DMS79 treated with DMSO at 0.1 percent for 48 hours (cell line): ENCODE measurements around the gene SBK2.

Source experiments
- DNase-seq: peaks from one replicate; lab custom pipeline; 2025; lab: John Stamatoyannopoulos, UW

SBK2 gene

DNA sequence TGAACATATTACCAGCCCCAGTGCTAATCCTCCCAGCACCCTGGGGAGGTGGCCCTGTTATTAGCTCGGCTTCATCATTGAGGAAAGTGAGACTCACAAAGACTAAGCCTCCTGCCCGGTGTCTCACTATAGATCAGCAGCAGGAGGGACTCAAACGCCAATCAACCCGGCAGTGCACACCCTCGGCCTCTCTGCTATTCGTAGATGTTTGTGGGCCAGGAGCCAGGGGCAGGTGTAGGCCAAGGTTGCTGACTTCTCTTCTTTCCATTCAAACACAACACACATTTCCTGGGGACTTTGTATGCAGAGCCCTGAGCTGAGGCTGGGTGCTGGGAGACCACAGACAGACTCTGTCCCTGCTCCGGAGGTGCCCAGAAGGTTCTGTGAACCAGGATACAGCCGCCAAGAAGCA is 17.8 kb upstream of the SBK2 start:
- DNase-seq, result no peak

DNA sequence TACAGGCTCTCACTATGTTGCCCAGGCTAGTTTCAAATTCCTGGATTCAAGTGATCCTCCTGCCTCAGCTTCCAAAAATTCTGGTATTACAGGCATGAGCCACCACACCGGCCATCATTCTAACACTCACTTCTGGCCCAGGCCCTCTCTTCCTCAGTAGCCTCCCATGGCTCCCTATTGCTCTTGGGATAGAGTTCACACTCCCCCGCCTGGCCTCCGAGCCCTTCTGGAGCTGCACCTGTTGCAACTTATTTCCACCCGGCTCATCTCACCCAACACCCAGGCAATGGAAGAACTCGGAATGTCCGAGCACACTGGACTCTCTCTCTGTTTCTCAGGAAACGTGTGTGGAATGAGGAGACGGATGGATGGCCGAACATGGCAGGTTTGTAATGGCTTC is 17.4 kb upstream of the SBK2 start:
- no peak for DNase-seq

DNA sequence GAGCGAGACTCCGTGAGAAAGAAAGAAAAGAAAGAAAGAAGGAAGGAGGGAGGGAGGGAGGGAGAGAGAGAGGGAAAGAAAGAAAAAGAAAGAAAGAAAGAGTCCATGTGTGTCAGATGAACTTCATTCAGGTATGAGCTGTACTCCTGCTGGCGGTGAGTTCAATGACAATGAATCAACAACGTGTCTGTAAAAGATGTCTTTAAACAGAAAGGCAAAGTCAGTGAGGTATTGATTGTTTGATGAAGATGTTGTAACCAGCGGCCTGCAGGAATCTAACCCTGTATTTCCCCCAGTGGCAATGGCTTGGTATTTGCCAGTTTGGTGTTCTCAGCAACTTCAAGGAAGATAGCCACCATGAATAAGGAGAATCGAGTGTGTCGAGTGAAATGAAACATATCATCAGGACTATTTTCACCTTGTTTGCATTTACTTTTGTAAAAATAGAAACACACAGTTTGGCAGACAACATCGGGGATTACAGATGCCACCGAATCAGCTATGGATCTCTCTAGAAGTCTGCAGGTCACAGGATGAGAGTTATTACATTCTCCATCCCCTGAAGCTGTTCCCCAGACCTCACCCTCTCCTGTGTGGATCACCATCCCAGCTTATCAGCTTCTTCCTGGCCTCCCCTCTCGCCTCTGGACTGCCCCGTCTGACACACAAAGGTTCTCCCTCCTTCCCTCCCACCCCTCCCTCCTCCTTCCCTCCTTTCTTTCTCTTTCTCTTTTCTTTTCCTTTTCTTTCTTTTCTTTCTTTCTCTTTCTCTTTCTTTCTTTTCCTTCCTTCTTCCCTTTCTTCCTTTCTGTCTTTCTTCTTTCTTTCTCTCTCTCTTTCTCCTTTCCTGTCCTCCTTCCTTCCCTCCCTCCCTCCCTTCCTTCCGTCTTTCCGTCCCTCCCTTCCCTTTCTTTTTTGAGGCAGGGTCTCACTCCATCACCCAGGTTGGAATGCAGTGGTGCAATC is 16.6 kb upstream of the SBK2 start:
- no peak for DNase-seq

DNA sequence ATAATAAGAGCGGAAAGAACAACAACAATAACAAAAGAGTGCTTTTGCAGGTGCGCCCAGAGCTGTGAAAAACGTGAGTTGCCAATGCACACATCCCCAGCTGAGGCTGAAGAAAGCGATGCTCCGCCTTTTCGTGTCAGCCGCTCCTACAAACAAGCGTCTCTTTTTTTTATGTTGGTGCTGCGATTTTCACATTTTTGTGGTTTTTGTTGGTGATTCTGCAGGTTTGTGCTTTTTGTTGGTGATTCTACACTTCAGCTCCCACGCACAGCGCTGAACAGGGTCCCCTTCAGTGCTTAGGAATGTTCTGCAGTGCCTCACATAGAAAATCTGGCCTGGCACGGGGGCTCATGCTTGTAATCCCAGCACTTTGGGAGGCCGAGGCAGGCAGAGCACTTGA is 15.7 kb upstream of the SBK2 start:
- DNase-seq, result no peak

DNA sequence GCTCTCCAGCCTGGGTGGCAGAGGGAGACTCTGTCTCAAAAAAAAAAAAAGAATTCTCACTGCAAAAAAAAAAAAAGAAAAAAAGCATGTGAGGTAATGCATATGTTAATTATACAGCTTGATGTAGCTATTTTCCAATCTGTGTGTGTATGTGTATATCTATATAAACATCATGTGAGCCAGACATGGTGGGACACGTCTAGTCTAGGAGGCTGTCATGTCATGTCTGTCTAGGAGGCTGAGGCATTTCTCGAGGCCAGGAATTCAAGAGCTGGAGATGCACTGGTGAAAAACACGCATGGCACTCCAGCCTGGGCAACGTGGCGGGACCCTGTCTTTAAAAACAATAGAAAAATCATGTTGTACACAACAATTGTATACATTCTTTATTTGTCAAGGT is 15.3 kb upstream of the SBK2 start:
- DNase-seq, result no peak

DNA sequence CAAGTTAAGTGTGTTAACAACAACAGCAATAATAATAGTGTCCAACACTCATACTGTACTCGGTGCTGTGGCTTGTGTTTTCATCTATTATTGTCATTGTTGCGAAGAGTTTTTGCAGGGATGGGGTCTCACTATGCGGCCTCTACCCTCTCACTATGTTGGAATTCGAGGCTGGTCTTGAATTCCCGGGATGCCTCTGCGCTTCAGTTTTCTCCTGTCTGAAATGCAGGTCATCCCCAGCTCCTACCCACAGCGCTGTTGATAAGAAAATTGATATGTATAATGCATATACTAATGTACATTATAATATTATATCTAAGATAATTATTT is 13.4 kb upstream of the SBK2 start:
- DNase-seq, result no peak

DNA sequence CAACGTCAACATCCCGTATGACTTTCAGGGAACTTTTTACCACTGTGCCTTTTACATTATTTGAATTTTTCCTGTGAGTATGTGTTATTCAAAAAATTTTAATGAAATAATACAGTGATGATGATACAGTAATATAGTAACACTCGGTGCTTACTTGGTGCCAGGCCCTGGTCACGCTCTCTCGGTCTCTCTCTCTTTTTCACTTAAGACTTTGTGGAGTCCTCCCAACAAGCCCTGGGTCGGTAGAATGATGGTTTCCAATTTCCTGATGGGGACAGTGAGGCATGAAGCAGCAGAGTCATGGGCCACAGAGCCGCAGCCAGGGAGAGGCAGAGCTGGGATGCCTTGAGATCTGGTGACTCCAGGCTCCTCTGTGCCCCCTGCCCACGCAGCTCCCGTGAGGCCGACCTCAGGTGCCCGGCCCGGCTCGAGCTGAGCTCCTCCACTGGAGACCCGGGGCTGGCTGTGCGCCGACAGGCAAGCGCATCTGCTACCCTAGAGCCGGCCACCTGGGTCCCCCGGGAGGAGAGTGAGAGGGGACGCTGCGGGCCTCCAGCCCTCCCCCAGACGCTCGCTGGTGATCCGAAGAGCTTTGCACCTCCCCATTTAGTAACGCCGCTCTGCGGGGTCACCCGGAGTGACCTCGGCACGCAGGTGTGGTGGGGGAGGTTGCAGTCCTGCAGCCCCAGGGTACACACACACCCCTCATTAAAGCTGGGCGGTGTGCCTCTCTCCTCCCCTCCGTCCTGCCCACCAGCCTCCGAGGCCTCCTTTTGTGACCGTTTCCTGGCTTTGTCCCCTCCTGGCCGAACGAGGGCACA is 12.8 kb upstream of the SBK2 start:
- DNase-seq, result peak; percentile 41

DNA sequence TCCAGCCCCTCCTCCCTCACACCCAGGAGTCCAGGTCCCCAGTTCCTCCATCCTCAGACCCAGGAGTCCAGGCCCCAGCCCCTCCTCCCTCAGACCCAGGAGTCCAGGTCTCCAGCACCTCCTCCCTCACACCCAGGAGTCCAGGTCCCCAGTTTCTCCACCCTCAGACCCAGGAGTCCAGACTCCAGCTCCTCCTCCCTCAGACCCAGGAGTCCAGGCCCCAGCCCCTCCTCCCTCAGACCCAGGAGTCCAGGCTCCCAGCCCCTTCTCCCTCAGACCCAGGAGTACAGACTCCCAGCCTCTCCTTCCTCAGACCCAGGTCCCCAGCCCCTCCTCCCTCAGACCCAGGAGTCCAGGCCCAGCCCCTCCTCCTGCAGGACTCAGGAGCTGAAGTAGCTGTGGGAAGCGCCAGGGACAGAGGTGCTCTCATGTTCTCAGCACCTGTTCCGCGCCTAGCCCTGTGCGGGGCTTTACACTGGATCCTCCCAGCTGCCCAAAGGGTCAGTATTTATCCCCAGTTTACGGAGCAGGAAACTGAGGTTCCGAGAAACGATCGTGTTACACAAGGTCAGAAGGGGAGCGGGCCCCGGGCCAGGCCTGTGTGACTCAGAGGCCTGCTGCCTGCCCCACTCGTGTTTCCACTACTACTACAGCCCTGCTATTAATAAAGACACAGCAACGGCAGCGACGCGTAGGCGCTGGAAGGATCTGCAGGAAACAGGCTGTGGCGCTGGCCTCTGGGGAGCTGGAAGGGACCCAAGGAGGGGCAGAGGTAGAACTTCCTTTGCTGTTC is 10.1 kb upstream of the SBK2 start:
- no peak for DNase-seq

DNA sequence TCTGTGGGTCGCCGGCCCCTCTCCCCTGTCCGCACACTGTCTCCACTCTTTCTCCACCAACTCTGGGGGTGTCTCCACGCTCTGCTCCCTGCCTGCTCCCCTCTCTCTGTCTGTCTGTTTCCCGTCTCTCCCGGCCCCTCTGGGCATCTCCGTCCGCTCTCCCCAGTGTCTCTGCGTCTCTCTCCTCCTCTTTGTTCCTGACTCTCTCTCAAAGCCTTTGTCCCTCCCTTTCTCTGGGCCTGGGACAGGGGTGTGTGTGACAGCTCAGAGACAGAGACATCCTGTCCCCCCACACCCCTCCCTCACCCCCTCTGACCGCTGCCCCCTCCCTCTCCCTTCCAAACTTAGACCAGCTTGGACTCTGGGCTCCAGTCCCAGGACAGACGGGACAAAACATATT is 9.1 kb upstream of the SBK2 start:
- DNase-seq, result no peak

DNA sequence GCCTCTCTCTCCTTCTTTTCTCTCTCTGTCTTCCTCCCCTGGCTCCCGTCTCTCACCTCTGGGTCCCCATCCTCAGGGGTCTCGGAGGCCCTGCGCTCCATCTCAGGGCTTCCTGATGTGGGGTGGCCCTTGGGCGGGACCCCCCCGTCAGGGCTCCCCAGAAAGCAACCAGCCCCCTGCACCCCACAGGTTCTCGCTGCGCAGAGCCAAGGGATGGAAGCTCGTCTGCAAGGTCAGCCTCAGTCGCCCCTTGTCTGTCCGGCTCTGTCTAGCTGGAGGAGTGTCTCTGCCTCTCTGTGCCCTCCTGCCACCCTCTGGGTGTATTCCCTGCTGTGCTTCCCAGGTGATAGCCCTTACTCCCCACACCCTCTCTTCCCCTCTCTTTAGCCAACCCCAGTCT is 8.5 kb upstream of the SBK2 start, which contains the start of gene SBK3:
Gene SBK3 (minus strand): TSS at position 101 of the 400 bp plus-strand sequence. CDS start 0 bp downstream, at position 101.
- DNase-seq, result no peak

DNA sequence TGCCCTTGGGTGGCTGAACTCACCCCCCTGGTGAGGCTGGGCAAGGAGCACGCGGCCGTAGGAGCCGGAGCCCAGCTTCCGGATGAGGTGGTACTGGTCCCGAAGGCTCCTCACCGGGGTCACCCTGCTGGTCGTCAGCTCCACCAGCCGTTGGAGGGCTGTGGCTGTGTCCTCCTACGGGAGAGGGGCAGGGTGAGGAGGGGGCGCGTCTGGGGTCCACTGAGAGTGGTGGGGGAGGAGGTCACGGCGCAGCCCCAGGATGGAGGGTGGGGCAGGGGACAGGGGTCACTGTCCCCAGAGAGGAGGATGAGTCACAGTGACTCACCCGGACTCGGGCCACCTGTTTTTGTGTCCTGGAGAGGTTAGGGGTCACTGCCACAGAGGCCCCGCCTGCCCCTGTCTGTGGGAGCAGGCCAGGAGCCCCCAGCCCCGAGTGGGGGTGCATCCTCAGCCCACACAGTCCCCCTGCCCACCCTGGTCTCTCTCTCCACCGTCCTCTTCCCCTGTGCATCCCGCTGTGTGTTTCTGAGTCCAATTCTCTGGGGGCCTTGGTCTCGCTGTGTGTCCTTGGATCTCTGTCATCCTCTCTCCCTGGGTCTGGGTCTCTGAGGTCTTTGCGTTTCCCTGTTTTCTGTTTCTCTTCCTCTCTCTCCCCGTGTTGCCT is 8.0 kb upstream of the SBK2 start:
- no peak for DNase-seq

DNA sequence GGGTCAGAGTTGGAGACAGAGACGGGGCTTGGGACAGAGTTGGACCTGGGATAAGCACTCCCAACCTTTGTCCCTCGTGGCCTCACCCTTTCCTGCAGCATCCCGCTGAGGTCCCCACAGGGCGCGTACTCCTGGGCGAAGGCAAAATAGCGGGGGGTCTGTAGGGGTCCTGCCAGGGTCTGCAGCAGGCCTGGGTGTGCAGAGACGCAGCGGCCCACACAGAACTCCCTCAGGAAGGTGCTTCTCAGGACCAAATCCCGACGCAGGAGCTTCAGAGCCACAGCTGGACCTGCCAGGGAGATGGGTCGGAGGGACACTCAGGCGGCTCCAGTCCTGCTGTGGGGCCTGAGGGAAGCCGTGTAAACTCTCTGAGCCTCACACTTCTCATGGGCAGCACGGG is 7.1 kb upstream of the SBK2 start:
- DNase-seq, result no peak

DNA sequence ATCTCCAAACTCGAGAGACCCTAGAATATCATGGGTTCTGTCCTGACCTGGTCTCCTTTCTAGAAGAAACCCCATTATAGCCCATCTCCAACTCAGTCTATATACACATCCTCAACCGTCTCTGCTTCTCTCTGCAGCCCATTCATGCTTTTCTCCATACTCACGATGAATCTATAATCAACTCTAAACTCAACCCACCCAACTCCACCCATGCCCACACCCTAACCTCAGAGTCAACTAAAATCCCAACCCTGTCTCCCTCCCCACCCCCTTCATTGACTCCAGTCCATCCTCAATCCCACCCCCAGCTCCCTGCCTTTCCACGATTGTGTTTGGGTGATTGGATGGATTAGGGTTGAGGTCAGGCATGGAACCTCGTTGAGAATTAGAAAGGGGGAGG is 6.6 kb upstream of the SBK2 start:
- no peak for DNase-seq

DNA sequence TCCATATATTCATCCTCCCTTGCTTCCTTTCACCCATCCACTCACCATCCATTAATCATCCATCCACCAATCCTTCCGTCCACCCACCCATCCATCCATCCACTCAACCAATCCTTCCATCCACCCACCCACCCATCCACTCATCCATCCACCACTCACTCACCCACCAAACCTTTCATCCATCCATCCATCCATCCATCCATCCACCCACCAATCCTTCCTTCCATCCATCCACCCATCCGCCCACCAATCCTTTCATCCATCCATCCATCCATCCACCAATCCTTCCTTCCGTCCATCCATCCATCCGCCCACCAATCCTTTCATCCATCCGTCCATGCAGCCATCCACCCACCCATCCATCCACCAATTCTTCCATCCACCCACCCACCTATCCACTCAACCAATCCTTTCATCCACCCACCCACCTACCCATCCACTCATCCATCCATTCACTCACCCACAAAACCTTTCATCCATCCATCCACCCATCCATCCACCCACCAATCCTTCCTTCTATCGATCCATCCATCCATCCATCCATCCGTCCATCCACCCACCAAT is 5.4 kb upstream of the SBK2 start:
- no peak for DNase-seq

DNA sequence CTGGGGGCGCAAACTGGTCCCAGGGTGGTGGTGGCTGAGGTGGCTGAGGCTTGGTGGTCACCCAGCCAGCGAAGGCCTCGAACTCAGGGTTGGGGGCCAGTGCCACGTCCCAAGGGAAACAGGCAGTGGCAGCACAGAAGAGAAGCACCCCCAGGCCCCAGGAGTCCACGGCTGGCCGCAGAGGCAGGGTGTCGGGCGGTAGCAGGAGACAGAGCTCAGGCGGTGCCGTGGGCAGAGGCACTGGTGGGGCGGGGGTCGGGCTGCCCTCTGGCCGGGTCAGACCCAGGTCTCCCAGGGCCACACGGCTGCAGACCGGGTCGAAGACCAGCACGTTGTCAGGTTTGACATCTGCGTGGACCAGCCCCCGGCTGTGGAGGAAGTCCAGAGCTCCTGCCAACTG is 4.2 kb upstream of the SBK2 start:
- DNase-seq, result no peak

DNA sequence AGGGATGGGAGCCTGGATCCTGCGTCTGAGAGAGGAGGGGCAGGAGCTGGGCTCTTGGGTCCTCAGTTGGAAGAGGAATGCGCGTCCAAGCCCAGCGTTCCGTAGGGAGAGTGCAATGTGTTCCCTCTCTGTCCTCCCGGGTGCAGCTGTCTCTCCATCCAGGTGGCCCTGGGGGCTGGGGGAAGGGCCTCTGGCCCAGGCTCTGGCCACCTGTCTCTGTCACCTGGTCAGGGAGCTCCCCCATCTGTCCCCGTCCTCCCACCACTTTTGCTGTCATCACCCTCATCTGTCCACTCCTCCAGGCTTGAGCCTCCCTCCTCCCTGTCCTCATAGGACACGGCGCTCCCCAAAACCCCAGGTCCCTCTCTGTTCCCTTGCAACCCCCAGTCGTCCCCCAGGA is 3.7 kb upstream of the SBK2 start:
- DNase-seq, result no peak

DNA sequence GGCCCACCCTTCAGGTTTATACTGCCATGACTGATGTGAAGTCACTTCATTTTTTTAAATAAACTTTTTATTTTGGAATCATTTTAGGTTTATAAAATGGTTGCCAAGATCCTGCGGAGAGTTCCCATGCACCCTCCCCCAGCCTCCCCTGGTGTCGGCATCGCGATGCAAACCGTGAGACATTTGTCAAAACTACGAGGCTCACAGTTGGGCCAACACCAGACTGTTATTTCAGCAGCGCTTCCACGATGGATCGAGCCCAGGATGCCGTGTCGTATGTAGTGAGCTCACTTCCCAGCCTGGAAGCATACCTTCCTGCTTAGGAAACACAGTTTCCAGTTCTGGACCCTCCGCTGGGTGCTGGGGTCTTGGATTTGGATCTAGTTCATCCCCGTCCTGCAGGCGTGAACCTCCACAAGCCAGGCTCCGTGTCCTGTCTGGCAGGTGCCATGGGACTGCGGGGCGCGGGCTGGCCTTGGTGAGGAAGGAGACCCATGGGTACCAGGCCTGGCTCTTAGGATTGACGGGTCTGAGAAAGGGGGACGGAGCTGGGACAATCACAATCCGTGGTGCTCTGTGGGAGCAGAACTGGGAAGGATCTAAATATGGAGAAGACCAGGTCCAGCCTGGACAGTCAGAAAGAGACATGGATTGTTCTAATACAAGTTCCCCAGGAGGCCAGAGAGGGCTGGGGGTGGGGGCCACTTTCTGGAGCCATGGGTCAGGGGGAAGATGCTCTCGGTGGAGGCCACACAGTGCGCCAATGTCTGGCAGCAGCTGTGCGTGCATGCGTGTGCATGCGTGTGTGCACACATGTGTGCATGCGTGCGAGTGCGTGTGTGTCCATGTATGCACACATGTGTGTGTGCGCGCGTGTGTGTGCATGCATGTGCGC is 2.4 kb upstream of the SBK2 start:
- DNase-seq, result no peak

DNA sequence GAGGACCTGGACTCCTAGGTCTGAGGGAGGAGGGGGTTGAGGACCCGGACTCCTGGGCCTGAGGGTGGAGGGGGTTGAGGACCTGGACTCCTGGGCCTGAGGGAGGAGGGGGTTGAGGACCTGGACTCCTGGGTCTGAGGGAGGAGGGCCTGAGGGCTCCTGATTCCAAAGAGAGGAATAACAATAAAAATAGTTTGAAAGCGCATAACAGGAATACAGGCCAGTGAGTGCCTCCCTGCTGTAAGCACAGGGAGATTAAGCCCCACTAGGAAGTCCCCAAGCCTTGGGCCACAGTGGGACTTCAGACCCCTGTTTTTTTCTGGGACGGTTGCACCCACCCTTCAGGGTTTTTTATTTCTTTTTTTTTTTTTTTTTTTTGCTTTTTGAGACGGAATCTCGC is 1.2 kb upstream of the SBK2 start:
- DNase-seq, result no peak

DNA sequence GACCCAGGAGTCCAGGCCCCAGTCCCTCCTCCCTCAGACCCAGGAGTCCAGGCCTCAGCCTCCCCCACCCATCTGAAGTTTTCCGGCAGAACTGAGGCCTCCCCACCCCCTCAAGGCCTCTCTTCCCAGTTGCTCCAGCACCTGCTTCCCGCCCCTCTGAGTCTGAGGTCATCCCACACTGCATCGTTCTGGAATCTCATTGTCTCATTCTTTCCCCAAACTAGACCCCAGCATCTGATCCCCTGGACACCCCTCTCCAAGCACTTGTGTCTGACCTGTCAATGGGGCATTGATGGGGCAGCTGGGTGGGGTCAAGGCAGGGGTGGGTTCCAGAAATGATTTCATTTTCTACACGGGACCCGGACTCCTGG is 793 bp upstream of the SBK2 start:
- DNase-seq, result no peak

DNA sequence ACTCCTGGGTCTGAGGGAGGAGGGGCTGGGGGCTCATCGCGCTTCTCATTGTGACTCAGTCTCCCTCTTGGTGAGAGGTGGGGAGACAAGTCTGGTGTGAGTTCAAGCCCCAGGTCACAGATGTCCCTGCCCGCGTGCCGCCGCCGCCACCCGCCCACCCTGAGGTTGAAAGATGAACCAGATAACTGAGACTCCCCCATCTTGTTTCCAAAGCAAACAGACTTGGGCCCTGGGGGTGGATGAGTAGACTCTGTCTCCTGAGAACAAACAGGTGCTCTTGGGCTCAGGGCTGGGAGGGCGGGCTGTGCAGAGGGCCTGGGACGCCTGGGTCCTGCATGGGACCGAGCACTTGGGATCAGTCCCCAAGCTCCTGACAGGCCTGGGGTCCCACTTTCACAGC is 567 bp downstream of the SBK2 start:
- no peak for DNase-seq

DNA sequence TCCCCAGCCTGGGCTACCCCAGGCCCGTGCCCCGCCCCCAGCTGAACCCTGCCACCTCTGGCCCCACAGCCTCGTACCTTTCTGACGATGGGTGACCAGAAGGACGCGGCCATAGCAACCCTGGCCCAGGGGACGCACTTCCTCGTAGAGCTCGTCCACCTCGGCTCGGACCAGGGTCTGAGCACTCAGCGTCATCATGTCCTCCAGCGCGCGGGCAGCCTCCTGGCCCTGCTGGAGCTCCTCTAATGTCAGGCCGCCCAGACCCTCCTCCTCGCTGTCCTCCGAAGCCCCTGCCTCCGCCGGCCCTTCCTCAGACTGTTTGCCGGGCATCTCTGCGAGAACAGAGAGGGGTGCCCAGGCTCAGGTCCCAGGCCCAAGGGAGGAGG is 975 bp downstream of the SBK2 start:
- no peak for DNase-seq
